Measurements from ENCODE around the gene SLC22A2. TPM values are rescaled to one million over a fixed set of nuclear protein-coding genes. Genes with fewer than 3 reads are reported as not detected.

The SLC22A2 gene
- total RNA-seq, 1 experiment from 2014 or later, result not detected

DNA sequence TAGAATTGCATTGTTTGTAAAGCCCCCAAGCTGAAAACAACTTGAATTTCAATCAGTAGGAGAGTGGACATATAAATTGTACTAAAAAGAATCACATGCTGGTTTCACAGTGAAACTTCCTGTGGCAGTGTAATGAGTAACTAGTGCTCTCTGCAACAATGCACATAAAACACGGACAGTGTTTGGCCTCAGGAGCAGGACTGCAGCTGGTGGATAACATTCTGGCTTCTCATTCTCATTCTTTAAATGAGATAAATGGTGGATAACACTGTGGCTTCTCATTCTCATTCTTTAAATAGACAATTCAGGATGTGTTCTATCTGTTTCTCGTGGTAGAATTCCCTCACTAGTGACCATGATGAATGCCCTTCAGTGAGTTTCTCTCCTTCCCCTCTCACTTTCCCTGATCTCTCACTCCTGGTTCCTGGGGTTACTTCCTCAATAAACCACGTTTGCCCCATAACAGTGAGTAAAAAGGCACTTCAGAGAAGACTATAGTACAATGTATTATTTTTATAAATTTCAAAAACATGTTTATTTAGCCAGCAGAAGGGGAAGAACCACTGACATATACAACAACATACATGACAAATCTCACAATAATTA lies 59.9 kb downstream of the SLC22A2 start:
- no peaks in the 10 kb centered on the region for H3K27me3 ChIP-seq (replicated peaks; ENCODE audit: control insufficient read depth, insufficient read depth, low read length)
- TF ChIP-seq, protein P1, sequence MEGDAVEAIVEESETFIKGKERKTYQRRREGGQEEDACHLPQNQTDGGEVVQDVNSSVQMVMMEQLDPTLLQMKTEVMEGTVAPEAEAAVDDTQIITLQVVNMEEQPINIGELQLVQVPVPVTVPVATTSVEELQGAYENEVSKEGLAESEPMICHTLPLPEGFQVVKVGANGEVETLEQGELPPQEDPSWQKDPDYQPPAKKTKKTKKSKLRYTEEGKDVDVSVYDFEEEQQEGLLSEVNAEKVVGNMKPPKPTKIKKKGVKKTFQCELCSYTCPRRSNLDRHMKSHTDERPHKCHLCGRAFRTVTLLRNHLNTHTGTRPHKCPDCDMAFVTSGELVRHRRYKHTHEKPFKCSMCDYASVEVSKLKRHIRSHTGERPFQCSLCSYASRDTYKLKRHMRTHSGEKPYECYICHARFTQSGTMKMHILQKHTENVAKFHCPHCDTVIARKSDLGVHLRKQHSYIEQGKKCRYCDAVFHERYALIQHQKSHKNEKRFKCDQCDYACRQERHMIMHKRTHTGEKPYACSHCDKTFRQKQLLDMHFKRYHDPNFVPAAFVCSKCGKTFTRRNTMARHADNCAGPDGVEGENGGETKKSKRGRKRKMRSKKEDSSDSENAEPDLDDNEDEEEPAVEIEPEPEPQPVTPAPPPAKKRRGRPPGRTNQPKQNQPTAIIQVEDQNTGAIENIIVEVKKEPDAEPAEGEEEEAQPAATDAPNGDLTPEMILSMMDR (IDR thresholded peaks at IDR 0.05; ENCODE audit: insufficient read depth in 1 of 2, low read depth in 1 of 2, low read length in 1 of 2, severe bottlenecking in 1 of 2, unreplicated experiment in 1 of 2), result no peak
- H3K4me3 ChIP-seq (ENCODE audit: low read depth, low read length), result no peak overlapping the region
- ChIA-PET CTCF (no interaction called here), POLR2A (no interaction called here)
- BruUV-seq (replicated peaks), result no TSS peak
- Mint-ChIP-seq H3K4me3 (ENCODE audit: unreplicated experiment) (no peak overlapping the region), H3K9me3 (ENCODE audit: unreplicated experiment) (peaks cover 34% of the 10 kb centered on the region), H3K36me3 (ENCODE audit: insufficient read depth, unreplicated experiment) (no peaks in the 10 kb centered on the region), H3K4me1 (ENCODE audit: low read depth, unreplicated experiment) (peaks cover 26% of the 10 kb centered on the region), H3K27ac (ENCODE audit: unreplicated experiment) (peak overlapping the region; percentile 62), H3K27me3 (ENCODE audit: insufficient read depth, unreplicated experiment) (no peaks in the 10 kb centered on the region)
- DNase-seq, result peak in 1 of 2 experiments; percentile 14
- intact Hi-C loops (cut with micrococcal nuclease; ENCODE audit: unreplicated experiment), result no loop called here
- H3K4me1 ChIP-seq, result peaks cover 8% of the 10 kb centered on the region
- peaks cover 10% of the 10 kb centered on the region; the same call in 1 of the 2 replicates for H3K9me3 ChIP-seq
- H3K36me3 ChIP-seq (ENCODE audit: control insufficient read depth, insufficient read depth, low read length), result no peaks in the 10 kb centered on the region

GRCh38 chr6:160197662-160198061 lies 61.0 kb downstream of the SLC22A2 start:
- no TSS peak for BruUV-seq (replicated peaks)
- H3K4me1 ChIP-seq, result peaks cover 8% of the 10 kb centered on the region
- H3K27me3 ChIP-seq (replicated peaks; ENCODE audit: control insufficient read depth, insufficient read depth, low read length), result no peaks in the 10 kb centered on the region
- no peaks in the 10 kb centered on the region for H3K27me3 Mint-ChIP-seq (ENCODE audit: insufficient read depth, unreplicated experiment)
- no peak overlapping the region for H3K4me3 Mint-ChIP-seq (ENCODE audit: unreplicated experiment)
- no peaks in the 10 kb centered on the region for H3K36me3 Mint-ChIP-seq (ENCODE audit: insufficient read depth, unreplicated experiment)
- H3K9me3 Mint-ChIP-seq (ENCODE audit: unreplicated experiment), result peaks cover 45% of the 10 kb centered on the region
- no peaks in the 10 kb centered on the region for H3K36me3 ChIP-seq (ENCODE audit: control insufficient read depth, insufficient read depth, low read length)
- CTCF ChIA-PET, result no interaction called here
- intact Hi-C loops (cut with micrococcal nuclease; ENCODE audit: unreplicated experiment), result no loop called here
- no peak overlapping the region for H3K4me3 ChIP-seq (ENCODE audit: low read depth, low read length)
- TF ChIP-seq, protein P1 (IDR thresholded peaks at IDR 0.05; ENCODE audit: insufficient read depth in 1 of 2, low read depth in 1 of 2, low read length in 1 of 2, severe bottlenecking in 1 of 2, unreplicated experiment in 1 of 2), result no peak
- DNase-seq, result no peak
- peaks cover 18% of the 10 kb centered on the region; the same call in 1 of the 2 replicates for H3K9me3 ChIP-seq
- peaks cover 26% of the 10 kb centered on the region for H3K4me1 Mint-ChIP-seq (ENCODE audit: low read depth, unreplicated experiment)
- H3K27ac Mint-ChIP-seq (ENCODE audit: unreplicated experiment), result no peak overlapping the region
- POLR2A ChIA-PET, result no interaction called here

GRCh38 chr6:160194808-160195207 lies 63.8 kb downstream of the SLC22A2 start:
- no TSS peak for BruUV-seq (replicated peaks)
- TF ChIP-seq, protein P1 (IDR thresholded peaks at IDR 0.05; ENCODE audit: insufficient read depth in 1 of 2, low read depth in 1 of 2, low read length in 1 of 2, severe bottlenecking in 1 of 2, unreplicated experiment in 1 of 2), result no peak
- no peaks in the 10 kb centered on the region for H3K36me3 ChIP-seq (ENCODE audit: control insufficient read depth, insufficient read depth, low read length)
- Mint-ChIP-seq H3K27ac (ENCODE audit: unreplicated experiment) (no peak overlapping the region), H3K27me3 (ENCODE audit: insufficient read depth, unreplicated experiment) (no peaks in the 10 kb centered on the region), H3K9me3 (ENCODE audit: unreplicated experiment) (peaks cover 54% of the 10 kb centered on the region), H3K4me1 (ENCODE audit: low read depth, unreplicated experiment) (peaks cover 16% of the 10 kb centered on the region), H3K36me3 (ENCODE audit: insufficient read depth, unreplicated experiment) (no peaks in the 10 kb centered on the region), H3K4me3 (ENCODE audit: unreplicated experiment) (no peak overlapping the region)
- no peak for DNase-seq
- H3K9me3 ChIP-seq, result peaks cover 26% of the 10 kb centered on the region; the same call in 1 of the 2 replicates
- H3K4me3 ChIP-seq (ENCODE audit: low read depth, low read length), result no peak overlapping the region
- H3K4me1 ChIP-seq, result peaks cover 8% of the 10 kb centered on the region
- POLR2A ChIA-PET, result no interaction called here
- CTCF ChIA-PET, result no interaction called here
- intact Hi-C loops (cut with micrococcal nuclease; ENCODE audit: unreplicated experiment), result no loop called here
- H3K27me3 ChIP-seq (replicated peaks; ENCODE audit: control insufficient read depth, insufficient read depth, low read length), result no peaks in the 10 kb centered on the region

Data from Caco-2 (cell line).